H1 (cell line): Measurements from ENCODE around the gene KIAA0040. TPM values are rescaled to one million over a fixed set of nuclear protein-coding genes. Genes with fewer than 3 reads are reported as not detected.

ENCODE experiments used
- CTCF ChIA-PET: fragments of 300-600 bp; sonication (Branson Sonifier 250); formaldehyde crosslinking; loops from one replicate; lab custom pipeline; 2021; ENCODE audit not compliant: partially characterized antibody; lab: Charles Lee
- POLR2A ChIA-PET: fragments of 300-600 bp; sonication (Branson Sonifier 250); formaldehyde crosslinking; loops from one replicate; lab custom pipeline; 2021; ENCODE audit warnings: inconsistent platforms; ENCODE audit not compliant: partially characterized antibody; lab: Charles Lee
- DNase-seq, 2 experiments: peaks; one replicate each; pipeline versions ENCODE4 v3.0.0 to v3.0.0-alpha.2; 2010 to 2022; ENCODE audit warnings: low spot score in 2 of 2, low read depth in 1 of 2, mixed read lengths in 1 of 2
- FAIRE-seq: peaks from 2 replicates; lab custom pipeline; 2011; peaks lifted over from hg19 to GRCh38; lab: Jason Lieb, UNC
- H2AFZ ChIP-seq: 2 replicates; pipeline ENCODE4 v1.8.1; 2012; ENCODE audit warnings: low read length, inconsistent platforms
- H2AK5ac ChIP-seq: 2 replicates; pipeline ENCODE4 v1.6.1; 2013; ENCODE audit warnings: low read depth, low read length
- H2BK120ac ChIP-seq: replicated peaks from 2 replicates; pipeline ENCODE3; 2013; ENCODE audit warnings: low read depth, low read length, inconsistent platforms
- H2BK12ac ChIP-seq: 2 replicates; pipeline ENCODE4 v1.6.1; 2013; ENCODE audit warnings: low read depth, low read length
- H2BK15ac ChIP-seq: 2 replicates; pipeline ENCODE4 v1.6.1; 2013; ENCODE audit warnings: low read length
- H2BK20ac ChIP-seq: 2 replicates; pipeline ENCODE4 v1.6.1; 2013; ENCODE audit warnings: low read length
- H2BK5ac ChIP-seq: 2 replicates; pipeline ENCODE4 v1.6.1; 2013; ENCODE audit warnings: low read depth, low read length
- H3K14ac ChIP-seq: 2 replicates; pipeline ENCODE4 v1.6.1; 2013; ENCODE audit warnings: inconsistent platforms; ENCODE audit not compliant: insufficient read length
- H3K18ac ChIP-seq: 2 replicates; pipeline ENCODE4 v1.6.1; 2013; ENCODE audit warnings: low read length; ENCODE audit errors: extremely low read depth
- H3K23ac ChIP-seq: 2 replicates; pipeline ENCODE4 v1.6.1; 2013; ENCODE audit warnings: inconsistent platforms; ENCODE audit not compliant: insufficient read length
- H3K23me2 ChIP-seq: 2 replicates; pipeline ENCODE4 v1.6.1; 2013; ENCODE audit warnings: low read depth, low read length
- H3K27ac ChIP-seq: 2 replicates; pipeline ENCODE4 v1.6.1; 2011; ENCODE audit warnings: low read depth, low read length, inconsistent platforms
- H3K27me3 ChIP-seq, 4 experiments: replicated peaks in 1 of 4; 1 replicate in 1 of 4; 2 replicates in 3 of 4; pipeline versions ENCODE4 v1.6.1 to v1.8.1; 2011 to 2013; ENCODE audit warnings: low read length in 3 of 4, mild to moderate bottlenecking in 3 of 4, inconsistent platforms in 2 of 4, mixed read lengths in 2 of 4, moderate library complexity in 1 of 4; ENCODE audit not compliant: control insufficient read depth in 3 of 4, insufficient read depth in 3 of 4; ENCODE audit errors: extremely low read depth in 1 of 4
- H3K36me3 ChIP-seq, 4 experiments: 2 replicates each; pipeline versions ENCODE4 v1.6.1 to v1.8.1; 2011 to 2013; ENCODE audit warnings: mild to moderate bottlenecking in 4 of 4, low read length in 3 of 4, moderate library complexity in 2 of 4, control low read depth in 1 of 4, inconsistent platforms in 1 of 4; ENCODE audit not compliant: insufficient read depth in 4 of 4, control insufficient read depth in 2 of 4
- H3K4ac ChIP-seq: replicated peaks from 2 replicates; pipeline ENCODE3; 2013; ENCODE audit warnings: low read length, low read depth, mixed read lengths, inconsistent platforms; ENCODE audit not compliant: insufficient read length
- H3K4me1 ChIP-seq, 4 experiments: replicated peaks in 1 of 4; 1 replicate in 1 of 4; 2 replicates in 3 of 4; pipeline versions ENCODE4 v1.6.1 to v1.8.1; 2011 to 2013; ENCODE audit warnings: low read length in 3 of 4, inconsistent platforms in 2 of 4, mixed read lengths in 1 of 4; ENCODE audit not compliant: insufficient read depth in 4 of 4, control insufficient read depth in 3 of 4
- H3K4me2 ChIP-seq, 2 experiments: 2 replicates each; pipeline versions ENCODE4 v1.6.1 to v1.8.1; 2011 to 2013; ENCODE audit warnings: low read depth in 2 of 2, low read length in 2 of 2, control low read depth in 1 of 2, inconsistent platforms in 1 of 2, mild to moderate bottlenecking in 1 of 2; ENCODE audit not compliant: insufficient read depth in 1 of 2
- H3K4me3 ChIP-seq, 4 experiments: fragments of 200-600, 300-600 bp in 1 of 4; sonication (generic), shearing (Covaris generic), sonication (Bioruptor Twin) in 1 of 4; 2 replicates each; pipeline versions ENCODE4 v1.5.1 to v1.8.1; 2011 to 2016; ENCODE audit warnings: low read length in 4 of 4, low read depth in 3 of 4, control low read depth in 2 of 4, inconsistent platforms in 2 of 4, mild to moderate bottlenecking in 2 of 4, mixed read lengths in 1 of 4, moderate library complexity in 1 of 4; ENCODE audit not compliant: insufficient read depth in 2 of 4; ENCODE audit errors: extremely low read depth in 1 of 4
- H3K56ac ChIP-seq: replicated peaks from 2 replicates; pipeline ENCODE3; 2013; ENCODE audit warnings: low read depth, mild to moderate bottlenecking, mixed read lengths, low read length, inconsistent platforms; ENCODE audit not compliant: insufficient read length
- H3K79me1 ChIP-seq: 2 replicates; pipeline ENCODE4 v1.6.1; 2013; ENCODE audit warnings: low read depth, low read length, control low read depth
- H3K79me2 ChIP-seq, 2 experiments: 2 replicates each; pipeline versions ENCODE4 v1.6.1 to v1.8.1; 2012 to 2013; ENCODE audit warnings: low read length in 2 of 2, mild to moderate bottlenecking in 2 of 2, inconsistent platforms in 1 of 2; ENCODE audit not compliant: insufficient read depth in 2 of 2, control insufficient read depth in 1 of 2
- H3K9ac ChIP-seq, 4 experiments: replicated peaks in 1 of 4; 1 replicate in 1 of 4; 2 replicates in 3 of 4; pipeline versions ENCODE4 v1.6.1 to v1.8.1; 2011 to 2013; ENCODE audit warnings: low read depth in 3 of 4, low read length in 3 of 4, control low read depth in 2 of 4, mild to moderate bottlenecking in 2 of 4, moderate library complexity in 2 of 4, inconsistent platforms in 1 of 4; ENCODE audit errors: extremely low read depth in 1 of 4
- H3K9me3 ChIP-seq, 2 experiments: 2 replicates each; pipeline versions ENCODE4 v1.6.1 to v1.8.1; 2012 to 2013; ENCODE audit warnings: mild to moderate bottlenecking in 2 of 2, moderate library complexity in 2 of 2, control low read depth in 1 of 2, inconsistent platforms in 1 of 2, low read depth in 1 of 2, low read length in 1 of 2, mixed read lengths in 1 of 2; ENCODE audit not compliant: insufficient read depth in 2 of 2
- H4K20me1 ChIP-seq, 2 experiments: replicated peaks in 1 of 2; 2 replicates each; pipeline versions ENCODE3 to v1.8.1; 2011 to 2013; ENCODE audit warnings: inconsistent platforms in 2 of 2, low read length in 2 of 2, mild to moderate bottlenecking in 1 of 2; ENCODE audit not compliant: insufficient read depth in 2 of 2, control insufficient read depth in 1 of 2
- H4K5ac ChIP-seq: 2 replicates; pipeline ENCODE4 v1.6.1; 2013; ENCODE audit warnings: low read length, low read depth, mixed read lengths, inconsistent platforms; ENCODE audit not compliant: insufficient read length
- H4K8ac ChIP-seq: 2 replicates; pipeline ENCODE4 v1.8.0; 2013; ENCODE audit warnings: mild to moderate bottlenecking, moderate library complexity, low read length, inconsistent platforms; ENCODE audit not compliant: insufficient read depth; ENCODE audit errors: extremely low read depth
- H4K91ac ChIP-seq: replicated peaks from 2 replicates; pipeline ENCODE3; 2013; ENCODE audit warnings: low read length, mixed read lengths, inconsistent platforms; ENCODE audit not compliant: insufficient read length
- CEBPB ChIP-seq: IDR thresholded peaks from 2 replicates; pipeline ENCODE4 v1.6.1; 2012; ENCODE audit warnings: low read depth, low read length
- EZH2 ChIP-seq: fragments of 200-600 bp; sonication (generic); IDR thresholded peaks from 2 replicates; pipeline ENCODE4 v1.7.1; 2012; ENCODE audit warnings: low read depth, mild to moderate bottlenecking, moderate library complexity, low read length, inconsistent platforms; ENCODE audit not compliant: severe bottlenecking
- HDAC2 ChIP-seq, 2 experiments: fragments of 300-600 bp in 1 of 2; sonication (generic) in 1 of 2; IDR thresholded peaks; 2 replicates each; pipeline ENCODE4 v1.6.1; 2011 to 2012; ENCODE audit warnings: low read depth in 2 of 2, low read length in 2 of 2, mild to moderate bottlenecking in 2 of 2, moderate library complexity in 2 of 2, borderline replicate concordance in 1 of 2, inconsistent platforms in 1 of 2
- JUN ChIP-seq: IDR thresholded peaks from 2 replicates; pipeline ENCODE4 v1.6.1; 2011; ENCODE audit warnings: low read depth, mild to moderate bottlenecking, improper control_type of control experiment, low read length
- KDM5A ChIP-seq: fragments of 200-600 bp; IDR thresholded peaks from 2 replicates; pipeline ENCODE4 v1.7.1; 2012; ENCODE audit warnings: mild to moderate bottlenecking, low read length, inconsistent platforms, mixed read lengths
- SP1 ChIP-seq: IDR thresholded peaks from 2 replicates; pipeline ENCODE4 v1.6.1; 2011; ENCODE audit warnings: low read depth, low read length
- SP4 ChIP-seq: IDR thresholded peaks from 2 replicates; pipeline ENCODE4 v1.6.1; 2012; ENCODE audit warnings: low read length, inconsistent platforms
- SRF ChIP-seq: IDR thresholded peaks from 2 replicates; pipeline ENCODE4 v1.6.1; 2011; ENCODE audit warnings: mild to moderate bottlenecking, low read depth, low read length, moderate library complexity
- TAF1 ChIP-seq: IDR thresholded peaks from 2 replicates; pipeline ENCODE4 v1.6.1; 2011; ENCODE audit warnings: mild to moderate bottlenecking, low read depth, low read length
- TAF7 ChIP-seq: optimal IDR thresholded peaks from 2 replicates; pipeline ENCODE3; 2011; ENCODE audit warnings: low read depth, mild to moderate bottlenecking, inconsistent platforms, low read length, moderate library complexity, borderline replicate concordance
- TCF12 ChIP-seq: IDR thresholded peaks from 2 replicates; pipeline ENCODE4 v1.6.1; 2011; ENCODE audit warnings: low read depth, mild to moderate bottlenecking, low read length
- WGBS, 2 experiments: shearing (Covaris generic) in 1 of 2; methylation state at CpG; one replicate each; pipeline versions ENCODE4 v1.1.6 to v1.1.7; 2013 to 2015; ENCODE audit warnings: low lambda C conversion rate in 2 of 2, mixed read lengths in 2 of 2, inconsistent platforms in 1 of 2, low coverage in 1 of 2, missing lambda C conversion rate in 1 of 2; ENCODE audit not compliant: insufficient replicate concordance in 2 of 2, insufficient coverage in 1 of 2, insufficient read length in 1 of 2; ENCODE audit errors: extremely low coverage in 1 of 2, missing lambda C conversion rate in 1 of 2; 5-methylcytosine and 5-hydroxymethylcytosine counted together
- polyA plus RNA-seq, 7 experiments: library from polyadenylated mRNA; depleted of rRNA in 3 of 7; stranded (reverse) in 5 of 7; unstranded in 2 of 7; fragments of >200 nt in 5 of 7; fragments of 200-250 nt in 2 of 7; gene quantifications; 1 replicate in 5 of 7; 2 replicates in 1 of 7; 4 replicates in 1 of 7; pipeline versions ENCODE4 v1.2.1 to v1.2.3, GENCODE V29; 2011 to 2013; ENCODE audit warnings: missing spikeins in 2 of 7, mixed read lengths in 2 of 7
- total RNA-seq: library from RNA; stranded (reverse); fragmentation: NEBNext Ultra II Directional; extraction: Animal tissue kit (Norgen Biotek cat#: 25700); gene quantifications from 2 replicates; pipeline ENCODE4 v1.2.1, GENCODE V29; 2021
- TF ChIP-seq, protein P1 (sequence below): IDR thresholded peaks from 2 replicates; pipeline ENCODE4 v1.6.1; 2012; ENCODE audit warnings: low read length, inconsistent platforms
- TF ChIP-seq, protein P2 (sequence below): IDR thresholded peaks from 2 replicates; pipeline ENCODE4 v1.6.1; 2012; ENCODE audit warnings: inconsistent platforms

Gene KIAA0040
- total and polyA plus RNA-seq, 2 of the 8 experiments (the other 6 are each of a cell fraction or from before 2014, with no cell fraction given) = 11.0 to 14.1 TPM

DNA sequence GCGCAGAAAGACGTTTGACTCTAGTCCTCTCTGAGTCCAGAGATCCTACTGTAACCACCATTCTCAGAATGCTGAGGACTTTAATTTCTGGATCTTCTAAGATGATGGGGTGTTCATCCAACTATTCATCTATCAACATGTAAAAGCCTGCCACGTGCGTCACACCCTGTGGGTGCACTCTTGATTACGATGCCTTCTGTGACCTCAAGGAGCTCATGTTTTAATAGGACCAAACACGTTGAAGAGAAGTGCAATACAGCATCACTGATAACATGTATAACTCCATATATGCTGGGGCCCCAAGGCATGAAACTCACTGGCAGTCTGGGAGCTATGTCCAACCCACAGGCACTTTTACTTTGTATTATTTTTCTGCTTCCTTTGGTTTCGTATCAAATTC is 19.0 kb downstream of the KIAA0040 start:
- no peak overlapping the region for H2BK120ac ChIP-seq
- TF ChIP-seq, protein P1, sequence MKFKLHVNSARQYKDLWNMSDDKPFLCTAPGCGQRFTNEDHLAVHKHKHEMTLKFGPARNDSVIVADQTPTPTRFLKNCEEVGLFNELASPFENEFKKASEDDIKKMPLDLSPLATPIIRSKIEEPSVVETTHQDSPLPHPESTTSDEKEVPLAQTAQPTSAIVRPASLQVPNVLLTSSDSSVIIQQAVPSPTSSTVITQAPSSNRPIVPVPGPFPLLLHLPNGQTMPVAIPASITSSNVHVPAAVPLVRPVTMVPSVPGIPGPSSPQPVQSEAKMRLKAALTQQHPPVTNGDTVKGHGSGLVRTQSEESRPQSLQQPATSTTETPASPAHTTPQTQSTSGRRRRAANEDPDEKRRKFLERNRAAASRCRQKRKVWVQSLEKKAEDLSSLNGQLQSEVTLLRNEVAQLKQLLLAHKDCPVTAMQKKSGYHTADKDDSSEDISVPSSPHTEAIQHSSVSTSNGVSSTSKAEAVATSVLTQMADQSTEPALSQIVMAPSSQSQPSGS = no peak
- TF ChIP-seq SRF (no peak), CEBPB (no peak), SP1 (no peak), SP4 (no peak), TAF1 (no peak), TAF7 (no peak), TCF12 (no peak), KDM5A (no peak), HDAC2 (IDR thresholded peaks at IDR 0.05; ENCODE audit: borderline replicate concordance in 1 of 2, low read depth in 2 of 2, low read length in 2 of 2) (no peak), EZH2 (no peak), JUN (no peak)
- TF ChIP-seq, protein P2, sequence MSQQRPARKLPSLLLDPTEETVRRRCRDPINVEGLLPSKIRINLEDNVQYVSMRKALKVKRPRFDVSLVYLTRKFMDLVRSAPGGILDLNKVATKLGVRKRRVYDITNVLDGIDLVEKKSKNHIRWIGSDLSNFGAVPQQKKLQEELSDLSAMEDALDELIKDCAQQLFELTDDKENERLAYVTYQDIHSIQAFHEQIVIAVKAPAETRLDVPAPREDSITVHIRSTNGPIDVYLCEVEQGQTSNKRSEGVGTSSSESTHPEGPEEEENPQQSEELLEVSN = no peak

More for the DNA sequence above, 19.0 kb downstream of the KIAA0040 start:
- Histone ChIP-seq H2BK15ac (no peak overlapping the region), H3K23ac (no peak overlapping the region), H3K14ac (no peak overlapping the region), H3K9ac (no peak overlapping the region), H4K5ac (no peak overlapping the region), H3K18ac (no peak overlapping the region), H2BK12ac (no peak overlapping the region), H2AK5ac (no peak overlapping the region), H3K79me2 (no peaks in the 10 kb centered on the region), H3K27me3 (no peaks in the 10 kb centered on the region), H3K23me2 (no peaks in the 10 kb centered on the region), H4K20me1 (no peaks in the 10 kb centered on the region), H3K4me1 (no peaks in the 10 kb centered on the region), H3K36me3 (no peaks in the 10 kb centered on the region), H3K9me3 (no peaks in the 10 kb centered on the region), H4K91ac (no peak overlapping the region), H2BK5ac (no peak overlapping the region), H3K4me3 (no peak overlapping the region), H3K56ac (no peak overlapping the region), H2AFZ (no peak overlapping the region), H3K79me1 (no peaks in the 10 kb centered on the region), H4K8ac (no peak overlapping the region), H3K4me2 (no peak overlapping the region), H2BK20ac (no peak overlapping the region), H3K4ac (no peak overlapping the region), H3K27ac (no peak overlapping the region)
- 96% methylated on average over 7 of the region's 7 CpGs; no CpG with 5 or more reads in 1 of the 2 experiments for WGBS, 2 experiments
- no peak for DNase-seq
- FAIRE-seq = no peak
- ChIA-PET POLR2A (no interaction called here), CTCF (interaction anchor here (1.0 to 5.1 kb wide), 11 partner anchors 9 to 571 kb away, joined by 3 to 35 read pairs (median 6); no protein-coding TSS in a partner anchor)
